ENCODE data around the gene FPGS.

DNA sequence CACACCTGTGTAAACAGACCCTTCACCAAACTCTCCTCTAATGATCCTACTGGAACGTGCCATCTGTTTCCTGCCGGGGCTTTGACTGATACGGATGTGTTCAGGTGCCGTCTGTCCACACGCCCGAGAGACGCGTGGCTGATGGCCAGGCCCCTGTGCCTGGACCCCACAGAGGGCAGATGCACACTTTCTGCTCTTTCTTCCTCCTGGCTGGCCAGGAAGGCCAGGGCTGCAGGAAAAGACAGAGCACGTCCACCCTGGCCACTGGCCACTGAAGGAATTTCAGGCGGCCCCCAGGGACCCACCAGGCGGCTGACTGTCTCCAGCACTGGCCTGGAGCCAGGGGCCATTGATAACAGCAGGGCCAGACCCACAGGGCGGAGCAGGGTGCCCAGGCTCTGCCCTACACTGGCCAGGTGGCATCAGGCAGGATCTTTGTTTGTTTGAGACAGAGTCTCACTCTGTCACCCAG, 55.4 kb downstream of the FPGS start:
- TF ChIP-seq CTCF (IDR thresholded peaks at IDR 0.05) (no peak), POLR2A (IDR thresholded peaks at IDR 0.05) (no peak)

Measured in ovary (tissue), 3 donors.